GM23338 (cell line): Measurements from ENCODE around the gene CREB3L4. TPM values are rescaled to one million over a fixed set of nuclear protein-coding genes. Genes with fewer than 3 reads are reported as not detected.

ENCODE experiments used
- ATAC-seq: fragments of 200-7000 bp; cut with Tn5 transposase; 3 replicates; pipeline ENCODE4 v1.9.1; 2020
- DNase-seq: peaks from one replicate; pipeline ENCODE4 v3.0.0-alpha.2; 2015; ENCODE audit warnings: low spot score
- H2AFZ ChIP-seq: fragments of 200-600 bp; sonication (generic); 2 replicates; pipeline ENCODE4 v1.8.0; 2016; ENCODE audit warnings: antibody characterized with exemption, mild to moderate bottlenecking, moderate library complexity
- H3F3A ChIP-seq: fragments of 200-600 bp; sonication (generic); replicated peaks from 2 replicates; pipeline ENCODE4 v1.8.0; 2017; ENCODE audit warnings: antibody characterized with exemption, mixed run types, low read depth
- H3K27ac ChIP-seq: fragments of 200-600 bp; sonication (generic); 2 replicates; pipeline ENCODE4 v1.6.1; 2016; ENCODE audit warnings: low read depth
- H3K27me3 ChIP-seq: fragments of 200-600 bp; sonication (generic); 2 replicates; pipeline ENCODE4 v1.8.0; 2016; ENCODE audit warnings: mild to moderate bottlenecking, mixed run types, moderate library complexity; ENCODE audit not compliant: insufficient read depth
- H3K36me3 ChIP-seq: fragments of 200-600 bp; sonication (generic); 2 replicates; pipeline ENCODE4 v1.8.0; 2016; ENCODE audit warnings: mild to moderate bottlenecking; ENCODE audit not compliant: insufficient read depth
- H3K4me1 ChIP-seq: fragments of 200-600 bp; sonication (generic); 2 replicates; pipeline ENCODE4 v1.8.0; 2016; ENCODE audit warnings: mild to moderate bottlenecking, moderate library complexity; ENCODE audit not compliant: insufficient read depth
- H3K4me2 ChIP-seq: fragments of 200-600 bp; sonication (generic); 2 replicates; pipeline ENCODE4 v1.7.1; 2017; ENCODE audit warnings: mixed run types
- H3K4me3 ChIP-seq: fragments of 200-600 bp; sonication (generic); 2 replicates; pipeline ENCODE4 v1.6.1; 2016; ENCODE audit warnings: mixed run types
- H3K79me2 ChIP-seq: fragments of 200-600 bp; sonication (generic); replicated peaks from 2 replicates; pipeline ENCODE4 v1.8.0; 2017; ENCODE audit warnings: mild to moderate bottlenecking; ENCODE audit not compliant: insufficient read depth
- H3K9me2 ChIP-seq: fragments of 200-600 bp; sonication (generic); 2 replicates; pipeline ENCODE4 v1.8.0; 2017; ENCODE audit not compliant: insufficient read depth
- H4K20me1 ChIP-seq: fragments of 200-600 bp; sonication (generic); replicated peaks from 2 replicates; pipeline ENCODE4 v1.8.0; 2017; ENCODE audit warnings: mild to moderate bottlenecking; ENCODE audit not compliant: insufficient read depth
- H3K27ac Mint-ChIP-seq: 2 replicates; pipeline ENCODE4 v1.8.0; 2020; ENCODE audit warnings: inconsistent platforms, mild to moderate bottlenecking, moderate library complexity, mixed read lengths
- H3K27me3 Mint-ChIP-seq: 3 replicates; pipeline ENCODE4 v1.8.0; 2022; ENCODE audit warnings: low read depth, mild to moderate bottlenecking, moderate library complexity, mixed read lengths, inconsistent platforms; ENCODE audit not compliant: insufficient read depth, poor library complexity
- H3K36me3 Mint-ChIP-seq: 3 replicates; pipeline ENCODE4 v1.8.0; 2021; ENCODE audit warnings: low read depth, mild to moderate bottlenecking, inconsistent platforms, moderate library complexity, mixed read lengths
- H3K4me1 Mint-ChIP-seq: 3 replicates; pipeline ENCODE4 v1.8.0; 2020; ENCODE audit warnings: mild to moderate bottlenecking, inconsistent platforms, mixed read lengths
- H3K4me3 Mint-ChIP-seq: 3 replicates; pipeline ENCODE4 v1.8.0; 2021; ENCODE audit warnings: moderate library complexity, mild to moderate bottlenecking, inconsistent platforms, mixed read lengths
- H3K9me3 Mint-ChIP-seq: 3 replicates; pipeline ENCODE4 v1.8.0; 2020; ENCODE audit warnings: moderate library complexity, mild to moderate bottlenecking, inconsistent platforms, mixed read lengths
- CREB1 ChIP-seq: fragments of 250-450 bp; sonication (Bioruptor Pico); IDR thresholded peaks from 2 replicates; pipeline ENCODE4 v1.5.0; 2020; ENCODE audit warnings: low read depth, mild to moderate bottlenecking, moderate library complexity
- ETS1 ChIP-seq: IDR thresholded peaks from 2 replicates; pipeline ENCODE4 v1.6.1; 2016; ENCODE audit warnings: antibody characterized with exemption
- EZH2 ChIP-seq: fragments of 200-600 bp; sonication (generic); IDR thresholded peaks from one replicate; pipeline ENCODE4 v1.8.0; 2017; ENCODE audit warnings: antibody characterized with exemption, mild to moderate bottlenecking, low read depth; ENCODE audit not compliant: unreplicated experiment
- EZH2phosphoT487 ChIP-seq: fragments of 200-600 bp; sonication (generic); IDR thresholded peaks from one replicate; pipeline ENCODE4 v1.8.1; 2018; ENCODE audit warnings: antibody characterized with exemption; ENCODE audit not compliant: unreplicated experiment
- JUNB ChIP-seq: IDR thresholded peaks from one replicate; pipeline ENCODE4 v1.6.1; 2016; ENCODE audit warnings: antibody characterized with exemption; ENCODE audit not compliant: unreplicated experiment
- NANOG ChIP-seq: IDR thresholded peaks from 2 replicates; pipeline ENCODE4 v1.6.1; 2016; ENCODE audit warnings: antibody characterized with exemption, borderline replicate concordance
- POLR2AphosphoS5 ChIP-seq: IDR thresholded peaks from 2 replicates; pipeline ENCODE4 v1.6.1; 2016; ENCODE audit warnings: antibody characterized with exemption, low read depth
- REST ChIP-seq: IDR thresholded peaks from one replicate; pipeline ENCODE4 v1.6.1; 2018; ENCODE audit warnings: antibody characterized with exemption; ENCODE audit not compliant: unreplicated experiment
- STAT1 ChIP-seq: IDR thresholded peaks from one replicate; pipeline ENCODE4 v1.6.1; 2016; ENCODE audit warnings: antibody characterized with exemption; ENCODE audit not compliant: unreplicated experiment
- ZNF114 ChIP-seq: fragments of 250-450 bp; sonication (Bioruptor Pico); IDR thresholded peaks from 2 replicates; pipeline ENCODE4 v1.5.0; 2020; ENCODE audit warnings: mild to moderate bottlenecking, moderate library complexity
- ZNF331 ChIP-seq: fragments of 250-450 bp; sonication (Bioruptor Pico); IDR thresholded peaks from 2 replicates; pipeline ENCODE4 v1.5.0; 2020; ENCODE audit warnings: low read depth, mild to moderate bottlenecking, moderate library complexity
- polyA plus RNA-seq: library from polyadenylated mRNA; unstranded; fragments of >200 nt; fragmentation: Nextera tagmentation; extraction: Ambion mirVana; gene quantifications from 2 replicates; pipeline ENCODE4 v1.2.1, GENCODE V29; 2016
- total RNA-seq: library from RNA; depleted of rRNA; stranded (reverse); fragments of >200 nt; shearing (Covaris generic); gene quantifications from 2 replicates; pipeline ENCODE4 v1.2.3, GENCODE V29; 2014

CREB3L4 gene
- total and polyA plus RNA-seq, 2 experiments from 2014 or later, result 19.3 to 26.8 TPM

- ATAC-seq (peak; percentile 82), DNase-seq (peak; percentile 100)
- Histone ChIP-seq H3F3A (peaks cover 31% of the 10 kb centered on the region), H4K20me1 (peaks cover 25% of the 10 kb centered on the region), H3K9me2 (no peaks in the 10 kb centered on the region), H3K4me1 (peaks cover 29% of the 10 kb centered on the region), H3K79me2 (peaks cover 73% of the 10 kb centered on the region), H3K27me3 (no peaks in the 10 kb centered on the region), H3K4me2 (peak within 1 kb of the TSS; percentile 99), H3K4me3 (peak within 1 kb of the TSS; percentile 98), H3K36me3 (peaks cover 14% of the 10 kb centered on the region), H3K27ac (peak within 1 kb of the TSS; percentile 93), H2AFZ (0 out of 2 replicates have a peak within 1 kb of the TSS, but pooled peaks have one; percentile 7)
- no peak for TF ChIP-seq ZNF331 (CRISPR knock-in tag)
- peak; percentile 92 for TF ChIP-seq POLR2AphosphoS5
- peak; percentile 99 for TF ChIP-seq ETS1
- no peak for TF ChIP-seq REST
- no peak for TF ChIP-seq EZH2phosphoT487
- TF ChIP-seq CREB1, result peak; percentile 70
- 0 out of 2 replicates have a peak, but pooled peaks have one; percentile 23 for TF ChIP-seq ZNF114 (CRISPR knock-in tag)
- no peak for TF ChIP-seq NANOG
- no peak for TF ChIP-seq EZH2
- no peak for TF ChIP-seq STAT1
- TF ChIP-seq JUNB, result no peak
- Mint-ChIP-seq H3K27ac (peak within 1 kb of the TSS; percentile 98), H3K4me3 (peak within 1 kb of the TSS; percentile 99), H3K27me3 (peaks cover 30% of the 10 kb centered on the region), H3K4me1 (peaks cover 44% of the 10 kb centered on the region), H3K9me3 (peaks cover 3% of the 10 kb centered on the region; the same call in 2 of the 3 replicates), H3K36me3 (peaks cover 40% of the 10 kb centered on the region)
Measured at GRCh38 chr1:153958111-153958960, 9.4 kb upstream of the CREB3L4 start, which contains the start of gene CRTC2. TSS of gene CRTC2 (minus strand) at chr1:153958612. CDS start at chr1:153958497, 115 bp downstream.
